ENCODE measurements around the gene SEC14L6. TPM values are rescaled to one million over a fixed set of nuclear protein-coding genes. Genes with fewer than 3 reads are reported as not detected.

SEC14L6 gene
- total RNA-seq, 1 donor from 2014 or later, result not detected

- no peak for DNase-seq
- intact Hi-C loops (cut with micrococcal nuclease), result no loop called here
- Histone ChIP-seq H3K27ac (replicated peaks) (no peak overlapping the region), H3K4me3 (no peak overlapping the region), H3K9me3 (replicated peaks) (peaks cover 9% of the 10 kb centered on the region), H3K4me1 (no peaks in the 10 kb centered on the region), H3K27me3 (ENCODE audit: low read depth) (peaks cover 16% of the 10 kb centered on the region), H3K36me3 (no peaks in the 10 kb centered on the region)
- TF ChIP-seq, protein P1, sequence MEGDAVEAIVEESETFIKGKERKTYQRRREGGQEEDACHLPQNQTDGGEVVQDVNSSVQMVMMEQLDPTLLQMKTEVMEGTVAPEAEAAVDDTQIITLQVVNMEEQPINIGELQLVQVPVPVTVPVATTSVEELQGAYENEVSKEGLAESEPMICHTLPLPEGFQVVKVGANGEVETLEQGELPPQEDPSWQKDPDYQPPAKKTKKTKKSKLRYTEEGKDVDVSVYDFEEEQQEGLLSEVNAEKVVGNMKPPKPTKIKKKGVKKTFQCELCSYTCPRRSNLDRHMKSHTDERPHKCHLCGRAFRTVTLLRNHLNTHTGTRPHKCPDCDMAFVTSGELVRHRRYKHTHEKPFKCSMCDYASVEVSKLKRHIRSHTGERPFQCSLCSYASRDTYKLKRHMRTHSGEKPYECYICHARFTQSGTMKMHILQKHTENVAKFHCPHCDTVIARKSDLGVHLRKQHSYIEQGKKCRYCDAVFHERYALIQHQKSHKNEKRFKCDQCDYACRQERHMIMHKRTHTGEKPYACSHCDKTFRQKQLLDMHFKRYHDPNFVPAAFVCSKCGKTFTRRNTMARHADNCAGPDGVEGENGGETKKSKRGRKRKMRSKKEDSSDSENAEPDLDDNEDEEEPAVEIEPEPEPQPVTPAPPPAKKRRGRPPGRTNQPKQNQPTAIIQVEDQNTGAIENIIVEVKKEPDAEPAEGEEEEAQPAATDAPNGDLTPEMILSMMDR (IDR thresholded peaks at IDR 0.05; ENCODE audit: borderline replicate concordance), result no peak
These were observed 33.1 kb downstream of the SEC14L6 start for GRCh38 chr22:30513462-30513861.

DNA sequence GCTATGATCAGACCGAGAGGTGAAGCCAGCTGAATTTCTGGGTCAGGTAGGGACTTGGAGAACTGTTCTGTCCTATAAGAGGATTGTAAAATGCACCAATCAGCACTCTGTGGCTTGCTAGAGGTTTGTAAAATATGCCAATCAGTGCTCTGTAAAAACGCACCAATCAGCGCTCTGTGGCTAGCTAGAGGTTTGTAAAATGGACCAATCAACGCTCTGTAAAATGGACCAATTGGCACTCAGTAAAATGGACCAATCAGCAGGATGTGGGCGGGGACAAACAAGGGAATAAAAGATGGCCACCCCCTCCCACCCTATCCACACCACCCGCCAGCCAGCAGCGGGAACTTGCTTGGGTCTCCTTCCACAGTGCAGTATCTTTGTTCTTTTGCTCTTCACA, 34.6 kb downstream of the SEC14L6 start:
- H3K4me1 ChIP-seq, result no peaks in the 10 kb centered on the region
- TF ChIP-seq, protein P1 (IDR thresholded peaks at IDR 0.05; ENCODE audit: borderline replicate concordance), result no peak
- H3K27me3 ChIP-seq (ENCODE audit: low read depth), result peaks cover 31% of the 10 kb centered on the region
- no peaks in the 10 kb centered on the region for H3K36me3 ChIP-seq
- intact Hi-C loops (cut with micrococcal nuclease), result no loop called here
- DNase-seq, result no peak
- no peak overlapping the region for H3K4me3 ChIP-seq
- peaks cover 9% of the 10 kb centered on the region for H3K9me3 ChIP-seq (replicated peaks)
- H3K27ac ChIP-seq (replicated peaks), result no peak overlapping the region

DNA sequence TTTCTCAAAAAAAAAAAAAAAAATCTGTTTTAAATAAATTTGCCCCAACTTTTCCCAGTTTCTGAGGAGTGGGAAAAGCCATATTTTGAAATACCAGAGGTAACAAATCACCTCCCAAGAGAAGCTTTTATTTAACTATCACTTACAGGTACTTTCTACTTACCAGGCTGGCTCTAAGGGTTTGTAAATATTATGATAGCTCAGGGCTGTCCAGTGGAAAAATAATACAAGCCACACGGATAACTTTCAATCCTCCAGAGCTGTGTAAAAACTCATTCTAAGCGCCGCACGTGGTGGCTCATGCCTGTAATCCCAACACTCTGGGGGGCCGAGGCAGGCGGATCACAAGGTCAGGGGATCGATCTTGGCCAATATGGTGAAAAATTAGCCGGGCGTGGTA, 35.4 kb downstream of the SEC14L6 start:
- intact Hi-C loops (cut with micrococcal nuclease), result no loop called here
- Histone ChIP-seq H3K4me1 (no peaks in the 10 kb centered on the region), H3K27me3 (ENCODE audit: low read depth) (peaks cover 39% of the 10 kb centered on the region), H3K4me3 (no peak overlapping the region), H3K9me3 (replicated peaks) (peaks cover 9% of the 10 kb centered on the region), H3K36me3 (no peaks in the 10 kb centered on the region), H3K27ac (replicated peaks) (no peak overlapping the region)
- TF ChIP-seq, protein P1 (IDR thresholded peaks at IDR 0.05; ENCODE audit: borderline replicate concordance), result no peak
- no peak for DNase-seq

DNA sequence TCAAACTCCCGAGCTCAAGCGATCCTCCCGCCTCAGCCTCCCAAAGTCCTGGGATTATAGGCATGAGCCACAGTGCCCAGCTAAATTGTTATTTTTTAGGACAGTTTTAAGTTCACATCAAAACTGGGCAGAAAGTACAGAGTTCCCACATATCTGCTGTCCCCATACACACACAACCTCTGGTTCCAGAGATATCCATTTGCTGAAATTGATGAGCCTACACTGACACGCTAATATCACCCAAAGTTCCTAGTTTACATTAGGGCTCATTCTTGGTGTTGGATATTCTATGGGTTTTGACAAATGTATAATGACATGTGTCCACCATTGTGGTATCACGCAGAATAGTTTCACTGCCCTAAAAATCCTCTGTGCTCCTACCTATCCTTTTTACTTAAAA, 38.3 kb downstream of the SEC14L6 start:
- peaks cover 68% of the 10 kb centered on the region for H3K27me3 ChIP-seq (ENCODE audit: low read depth)

GRCh38 chr22:30507670-30508069, 38.9 kb downstream of the SEC14L6 start:
- TF ChIP-seq, protein P1 (IDR thresholded peaks at IDR 0.05; ENCODE audit: borderline replicate concordance), result no peak

More for the DNA sequence above, 38.3 kb downstream of the SEC14L6 start:
- TF ChIP-seq, protein P1 (IDR thresholded peaks at IDR 0.05; ENCODE audit: borderline replicate concordance), result no peak
- no peak overlapping the region for H3K4me3 ChIP-seq
- H3K9me3 ChIP-seq (replicated peaks), result peaks cover 2% of the 10 kb centered on the region
- no peak for DNase-seq
- peaks cover 4% of the 10 kb centered on the region for H3K4me1 ChIP-seq
- intact Hi-C loops (cut with micrococcal nuclease), result no loop called here
- no peaks in the 10 kb centered on the region for H3K36me3 ChIP-seq
- no peak overlapping the region for H3K27ac ChIP-seq (replicated peaks)

More at GRCh38 chr22:30507670-30508069, 38.9 kb downstream of the SEC14L6 start:
- intact Hi-C loops (cut with micrococcal nuclease), result no loop called here
- Histone ChIP-seq H3K27ac (replicated peaks) (no peak overlapping the region), H3K9me3 (replicated peaks) (no peaks in the 10 kb centered on the region), H3K36me3 (no peaks in the 10 kb centered on the region), H3K4me3 (no peak overlapping the region), H3K27me3 (ENCODE audit: low read depth) (peaks cover 74% of the 10 kb centered on the region), H3K4me1 (peaks cover 4% of the 10 kb centered on the region)
- DNase-seq, result no peak

All from left ventricle myocardium inferior (tissue), 1 donor.